Iris pigment epithelial cell (primary cell): ENCODE data around the gene ZNF474.
A peak's percentile ranks its signal among the peaks of the same experiment; 100 is the strongest.

Experiments used
- DNase-seq: peaks from one replicate; pipeline ENCODE4 v3.0.0-alpha.2; 2011; ENCODE audit warnings: low read depth

The ZNF474 gene

DNA sequence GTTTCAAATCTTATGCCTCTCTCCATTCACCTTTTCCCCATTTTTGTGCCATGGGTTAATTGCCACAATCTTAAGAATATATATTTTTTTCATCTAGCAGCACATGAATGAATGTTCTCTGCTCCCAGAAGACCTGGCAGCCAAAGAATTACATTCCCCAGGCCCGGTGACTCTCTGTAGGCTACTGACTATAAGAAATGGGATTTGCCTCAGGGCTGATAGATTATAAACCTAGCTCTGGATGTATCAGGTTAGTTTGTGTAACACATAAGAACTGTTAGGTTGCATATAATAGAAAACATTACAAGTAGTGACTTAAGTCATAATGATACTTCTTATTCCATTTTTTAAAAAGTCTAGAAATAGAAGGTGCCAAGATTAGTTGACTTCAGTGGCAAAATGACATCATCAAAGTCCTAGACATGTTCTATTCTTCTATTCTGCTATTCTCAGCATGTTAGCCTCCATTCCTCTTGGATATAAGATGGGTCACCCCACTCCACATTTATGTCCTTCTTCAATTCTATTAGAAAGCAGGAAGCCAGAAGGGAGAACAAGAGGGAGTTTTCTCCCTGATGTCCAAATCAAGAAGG lies 10.9 kb upstream of the ZNF474 start:
- no peak for DNase-seq

DNA sequence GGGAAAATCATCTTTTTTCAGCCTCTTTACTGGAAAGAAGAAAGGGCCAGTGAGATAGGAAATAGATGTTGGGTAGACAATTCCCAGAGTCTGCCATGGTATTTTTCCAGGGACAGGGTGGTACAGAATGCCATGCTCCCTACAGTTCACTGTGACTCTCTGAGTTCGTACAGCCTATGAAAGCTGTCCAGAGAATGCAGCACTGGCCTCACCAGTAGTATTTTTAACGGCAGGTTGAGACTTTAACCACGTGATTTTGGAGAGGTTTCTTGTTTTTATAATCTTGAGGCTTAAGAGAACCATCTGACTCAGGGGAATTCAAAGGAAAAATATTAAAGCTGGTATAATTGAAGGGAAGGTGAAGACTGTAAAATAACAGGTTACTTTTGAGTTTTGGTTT lies 10.1 kb upstream of the ZNF474 start:
- DNase-seq = no peak

DNA sequence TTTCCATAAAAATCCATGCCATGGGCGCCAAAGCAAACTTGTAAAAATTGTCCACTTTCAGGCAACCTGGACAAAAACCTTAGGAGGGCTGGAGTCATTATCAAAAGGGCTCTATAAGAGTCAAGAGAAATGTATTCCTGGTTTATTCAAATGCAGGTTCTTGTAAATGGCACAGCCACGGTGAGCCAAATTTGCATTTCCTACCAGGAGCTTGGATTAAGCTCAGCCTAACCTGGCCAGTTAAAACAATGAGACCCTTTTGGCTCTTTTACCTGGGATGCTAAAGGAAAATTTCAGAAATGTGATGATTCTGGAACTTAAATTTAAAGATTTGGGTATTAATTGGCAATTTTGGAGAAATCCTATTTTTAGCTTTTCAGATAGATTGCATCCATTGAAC lies 8.9 kb upstream of the ZNF474 start:
- no peak for DNase-seq

GRCh38 chr5:122120957-122121356 lies 8.4 kb upstream of the ZNF474 start:
- peak; percentile 31 for DNase-seq

DNA sequence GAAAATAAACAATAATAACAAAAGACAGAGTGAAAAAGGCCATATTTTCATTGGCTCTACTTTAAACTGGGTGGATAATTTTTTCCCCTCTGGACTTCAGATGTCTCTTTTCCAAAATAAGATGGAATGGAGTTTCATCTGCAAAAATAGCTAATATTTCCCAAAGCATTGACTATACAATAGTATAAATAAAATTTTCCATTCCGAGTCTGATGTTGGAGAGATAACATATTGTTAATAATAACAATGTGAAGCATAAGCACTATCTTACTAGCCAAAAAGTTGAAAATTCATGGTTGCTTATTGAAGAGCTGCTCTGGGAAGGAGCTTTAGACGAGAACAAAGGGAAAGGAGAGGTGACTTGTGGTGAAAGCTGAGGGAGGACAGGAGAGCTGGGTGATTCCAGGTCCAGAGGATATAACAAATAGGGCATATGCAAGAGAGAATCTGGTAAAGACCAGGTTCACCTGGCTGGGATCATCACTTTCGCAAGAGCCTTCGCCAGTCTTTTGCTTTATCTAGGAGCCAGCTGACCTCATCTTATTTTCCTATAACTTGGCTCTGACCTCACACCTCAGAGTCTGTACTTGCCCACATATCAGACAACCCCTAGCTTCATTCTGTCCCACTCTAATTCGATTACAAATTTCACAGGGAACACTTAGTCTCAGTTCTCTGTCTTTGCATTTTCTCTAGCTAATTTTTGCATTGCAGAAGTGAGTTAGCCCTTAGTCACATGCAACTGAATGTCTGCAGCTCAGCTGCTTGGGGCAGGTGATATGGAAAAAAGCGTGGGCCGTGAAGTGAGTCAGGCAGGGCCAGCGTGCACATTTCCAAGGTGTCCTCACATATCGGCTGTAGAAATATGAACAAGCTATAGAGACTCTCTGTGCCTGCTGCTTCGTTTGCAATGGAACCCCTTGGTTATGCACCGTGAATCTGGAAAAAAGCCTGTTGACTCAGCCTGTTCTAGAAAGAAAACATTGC lies 7.6 kb upstream of the ZNF474 start:
- peak; percentile 60 for DNase-seq

GRCh38 chr5:122124766-122125165 lies 4.6 kb upstream of the ZNF474 start:
- DNase-seq = no peak

GRCh38 chr5:122126177-122126755 lies 3.1 kb upstream of the ZNF474 start:
- DNase-seq = peak; percentile 43

GRCh38 chr5:122126756-122127321 lies 2.5 kb upstream of the ZNF474 start:
- DNase-seq = no peak

- no peak for DNase-seq
These were observed 806 bp downstream of the ZNF474 start for GRCh38 chr5:122130152-122130551.

- DNase-seq = no peak
These were observed 8.4 kb downstream of the ZNF474 start for GRCh38 chr5:122137702-122138101.

- DNase-seq = no peak
These were observed 9.0 kb downstream of the ZNF474 start for GRCh38 chr5:122138356-122138755.

GRCh38 chr5:122140900-122141299 lies 11.6 kb downstream of the ZNF474 start:
- no peak for DNase-seq

- peak; percentile 67 for DNase-seq
These were observed 12.4 kb downstream of the ZNF474 start for GRCh38 chr5:122141751-122142150.

DNA sequence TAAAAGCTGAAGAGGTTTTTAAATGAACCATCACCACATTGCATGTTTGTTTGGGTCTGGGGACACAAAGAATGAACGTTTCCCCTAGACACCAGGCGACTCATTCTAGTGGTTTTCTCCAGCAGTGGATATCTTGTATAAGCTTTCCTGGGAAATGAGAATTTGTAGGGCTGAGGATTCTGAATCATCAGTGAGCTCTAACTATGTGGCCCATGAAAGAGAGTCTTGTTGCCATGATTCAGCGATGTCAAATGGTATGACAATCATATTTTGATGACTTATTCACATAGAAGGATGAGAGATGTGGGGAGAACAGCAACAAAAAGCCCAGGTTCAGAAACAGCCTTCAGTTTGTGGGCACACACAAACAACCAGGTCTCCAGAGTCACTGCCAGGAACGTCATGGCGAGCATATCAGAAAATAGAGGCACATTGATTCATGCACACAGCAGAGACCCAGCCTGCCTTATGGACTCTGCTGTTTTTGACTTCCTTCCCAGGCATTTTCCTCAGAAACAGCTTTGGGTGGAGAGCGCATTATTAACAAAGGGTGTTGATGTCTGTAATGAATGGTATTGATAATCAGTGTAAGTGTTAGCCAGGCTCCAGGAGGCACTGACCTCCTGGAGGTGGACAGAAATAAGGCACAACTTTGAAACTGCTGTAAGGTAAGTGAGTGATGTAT lies 13.3 kb downstream of the ZNF474 start:
- peak; percentile 90 for DNase-seq

DNA sequence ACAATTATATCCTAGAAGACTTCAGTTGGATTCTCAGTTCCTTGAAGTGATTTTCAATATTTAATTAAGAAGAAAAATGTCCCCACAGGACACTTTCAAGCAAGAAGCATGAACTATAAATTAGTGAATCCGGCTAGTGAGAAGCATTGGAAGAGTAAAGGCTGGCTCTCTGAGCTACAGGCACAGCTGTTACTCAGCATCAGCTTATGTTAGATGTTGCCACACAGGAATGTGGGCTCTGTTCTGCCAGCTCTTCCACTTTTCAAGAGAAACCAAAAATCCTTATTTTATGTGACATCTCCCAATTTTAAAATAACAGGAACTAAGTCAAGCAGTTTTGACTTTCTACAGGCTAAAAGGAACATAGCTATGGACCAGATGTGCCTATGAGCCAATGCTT lies 14.9 kb downstream of the ZNF474 start:
- DNase-seq = peak; percentile 55

DNA sequence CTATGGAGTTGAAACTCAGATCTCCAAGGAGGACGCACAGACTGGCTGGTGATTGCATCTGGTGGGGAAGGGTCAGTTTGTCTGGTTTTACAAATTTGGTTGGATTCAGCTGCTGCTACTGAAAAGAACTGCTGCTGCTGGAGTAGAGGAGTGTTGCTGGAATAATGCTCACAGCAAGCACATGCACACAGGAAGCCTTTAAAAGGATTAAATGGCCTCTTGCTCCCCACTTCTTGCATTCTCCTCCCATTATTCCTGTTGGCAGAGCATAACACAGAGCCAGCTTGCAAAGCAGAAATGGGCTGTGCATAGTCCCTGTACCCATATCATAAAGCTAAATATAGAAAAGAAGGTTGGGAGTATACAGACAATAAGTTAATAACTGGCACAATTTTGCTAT lies 16.6 kb downstream of the ZNF474 start:
- DNase-seq = no peak

DNA sequence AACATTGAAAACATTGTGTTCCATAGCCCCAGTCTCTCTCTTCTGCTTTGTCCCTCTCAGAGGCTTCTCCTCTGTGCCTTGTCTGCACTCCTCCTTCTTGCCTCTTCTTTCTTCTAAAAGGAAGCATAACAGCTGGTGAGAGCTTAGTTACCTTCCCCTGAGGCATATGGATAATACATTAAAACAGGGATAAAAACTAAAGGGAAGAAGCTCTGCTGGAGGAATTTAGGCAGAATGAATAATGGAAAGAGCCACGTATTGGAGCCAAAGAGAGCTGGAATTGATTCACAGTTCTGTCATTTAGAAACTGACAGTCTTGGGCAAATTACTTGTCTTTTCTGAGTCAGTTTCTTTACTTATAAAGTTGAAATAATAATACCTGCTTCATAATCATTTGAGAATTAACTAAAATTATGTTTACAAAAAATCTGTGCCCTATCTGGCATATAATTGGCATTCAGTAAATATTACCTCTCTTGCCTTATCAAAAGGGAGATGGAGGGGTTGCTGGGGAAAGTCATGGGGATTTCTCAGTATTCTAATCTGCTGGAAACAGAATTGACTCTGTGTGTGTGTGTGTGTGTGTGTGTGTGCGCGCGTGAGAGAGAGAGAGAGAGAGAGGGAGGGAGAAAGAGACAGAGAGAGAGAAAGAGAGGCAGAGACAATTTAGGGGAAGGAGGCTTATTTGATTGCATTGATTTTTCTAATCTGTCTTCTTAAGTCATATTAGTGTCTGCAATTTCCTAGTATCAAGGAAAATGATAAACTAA lies 20.2 kb downstream of the ZNF474 start:
- DNase-seq = no peak

DNA sequence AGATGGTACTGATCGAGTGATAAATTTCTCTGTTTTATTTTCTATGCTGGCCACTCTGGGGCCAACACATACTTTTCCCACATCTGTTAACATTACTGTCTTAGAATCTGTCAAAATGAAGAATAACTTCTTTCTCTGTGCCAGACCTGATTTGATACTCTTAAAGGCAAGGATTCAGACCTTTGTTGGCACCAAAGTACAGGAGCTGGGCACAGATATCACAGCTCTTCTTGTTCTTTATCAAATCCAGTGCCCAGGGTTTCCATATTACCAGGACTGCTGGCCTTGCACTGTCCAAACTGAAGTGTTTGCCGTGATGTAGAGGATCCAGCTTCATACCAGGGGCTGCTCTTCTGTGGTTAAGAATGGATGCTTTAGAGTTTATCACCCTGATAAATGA lies 20.9 kb downstream of the ZNF474 start:
- DNase-seq = peak; percentile 80

DNA sequence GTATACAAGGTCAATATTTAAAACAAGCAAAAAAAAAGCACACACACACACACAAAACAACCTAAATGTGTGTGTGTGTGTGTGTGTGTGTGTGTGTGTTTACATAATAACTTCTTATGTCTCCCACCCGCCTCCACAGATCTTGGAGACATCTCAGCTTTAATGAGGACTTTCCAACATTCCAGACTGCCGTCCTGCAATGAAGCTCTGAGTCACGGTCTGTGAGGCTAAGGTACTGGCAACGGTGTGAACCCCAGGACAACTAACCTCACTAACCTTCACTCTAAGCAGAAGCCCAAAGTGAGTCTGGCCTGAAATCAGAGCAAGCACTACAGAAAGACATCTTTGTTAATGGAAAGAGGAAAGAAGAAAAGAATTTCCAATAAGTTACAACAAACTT lies 22.3 kb downstream of the ZNF474 start:
- peak; percentile 95 for DNase-seq

DNA sequence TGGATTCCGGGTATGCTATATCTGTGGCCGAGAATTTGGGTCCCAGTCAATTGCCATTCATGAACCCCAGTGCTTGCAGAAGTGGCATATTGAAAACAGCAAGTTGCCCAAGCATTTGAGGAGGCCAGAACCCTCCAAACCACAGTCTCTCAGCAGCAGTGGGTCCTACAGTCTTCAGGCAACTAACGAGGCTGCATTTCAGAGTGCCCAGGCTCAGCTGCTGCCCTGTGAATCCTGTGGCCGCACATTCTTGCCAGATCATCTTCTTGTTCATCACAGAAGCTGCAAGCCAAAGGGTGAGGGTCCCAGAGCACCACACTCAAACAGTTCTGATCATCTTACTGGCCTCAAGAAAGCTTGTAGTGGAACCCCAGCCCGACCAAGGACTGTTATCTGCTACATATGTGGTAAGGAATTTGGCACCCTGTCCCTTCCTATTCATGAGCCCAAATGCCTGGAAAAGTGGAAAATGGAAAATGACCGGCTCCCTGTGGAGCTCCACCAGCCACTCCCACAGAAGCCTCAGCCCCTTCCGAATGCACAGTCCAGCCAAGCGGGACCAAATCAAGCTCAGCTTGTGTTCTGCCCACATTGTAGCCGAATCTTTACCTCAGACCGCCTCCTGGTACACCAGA lies 23.0 kb downstream of the ZNF474 start:
- peak; percentile 42 for DNase-seq

DNA sequence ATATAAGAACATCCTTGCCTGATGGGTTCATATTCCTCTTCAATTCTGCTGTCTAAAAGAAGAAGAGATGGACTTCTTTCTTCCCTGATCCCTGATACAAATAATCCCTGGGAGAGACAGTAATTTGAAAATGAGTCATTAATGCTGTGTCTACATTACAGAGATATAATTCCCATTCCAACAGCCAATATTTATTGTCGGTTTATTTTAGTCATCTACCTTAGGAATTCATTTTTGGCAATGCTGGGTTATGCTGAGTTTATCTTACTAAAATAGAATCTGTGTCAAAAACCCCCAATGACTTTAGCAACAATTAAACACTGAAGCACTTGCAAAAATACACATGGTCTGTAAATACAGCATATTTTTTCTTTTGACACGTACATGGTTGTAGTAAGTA lies 23.9 kb downstream of the ZNF474 start:
- peak; percentile 76 for DNase-seq
